ENCODE measurements around the gene NCKAP5.

The NCKAP5 gene

GRCh38 chr2:132877923-132878322, 690.3 kb downstream of the NCKAP5 start:
- TF ChIP-seq FOXP2 (optimal IDR thresholded peaks at IDR 0.05; ENCODE audit: borderline replicate concordance, extremely low read depth, extremely low read length, insufficient read depth): no peak
- TF ChIP-seq SIN3A (IDR thresholded peaks at IDR 0.05; ENCODE audit: borderline replicate concordance, insufficient read depth, low read length): no peak
- TF ChIP-seq TAF1 (IDR thresholded peaks at IDR 0.05; ENCODE audit: borderline replicate concordance, insufficient read depth, low read length): no peak
- TF ChIP-seq REST (IDR thresholded peaks at IDR 0.05; ENCODE audit: insufficient read depth in 1 of 2, low read depth in 2 of 2, low read length in 2 of 2): no peak
- no peak for TF ChIP-seq POLR2AphosphoS5 (IDR thresholded peaks at IDR 0.05; ENCODE audit: low read depth, low read length)

- TF ChIP-seq TAF1 (IDR thresholded peaks at IDR 0.05; ENCODE audit: borderline replicate concordance, insufficient read depth, low read length): no peak
- TF ChIP-seq FOXP2 (optimal IDR thresholded peaks at IDR 0.05; ENCODE audit: borderline replicate concordance, extremely low read depth, extremely low read length, insufficient read depth): no peak
- no peak for TF ChIP-seq SIN3A (IDR thresholded peaks at IDR 0.05; ENCODE audit: borderline replicate concordance, insufficient read depth, low read length)
- no peak for TF ChIP-seq POLR2AphosphoS5 (IDR thresholded peaks at IDR 0.05; ENCODE audit: low read depth, low read length)
- no peak for TF ChIP-seq REST (IDR thresholded peaks at IDR 0.05; ENCODE audit: insufficient read depth in 1 of 2, low read depth in 2 of 2, low read length in 2 of 2)
Measured at GRCh38 chr2:132876745-132877391, 691.4 kb downstream of the NCKAP5 start.

- TF ChIP-seq SIN3A (IDR thresholded peaks at IDR 0.05; ENCODE audit: borderline replicate concordance, insufficient read depth, low read length) (no peak), FOXP2 (optimal IDR thresholded peaks at IDR 0.05; ENCODE audit: borderline replicate concordance, extremely low read depth, extremely low read length, insufficient read depth) (no peak), TAF1 (IDR thresholded peaks at IDR 0.05; ENCODE audit: borderline replicate concordance, insufficient read depth, low read length) (no peak), REST (IDR thresholded peaks at IDR 0.05; ENCODE audit: insufficient read depth in 1 of 2, low read depth in 2 of 2, low read length in 2 of 2) (no peak), POLR2AphosphoS5 (IDR thresholded peaks at IDR 0.05; ENCODE audit: low read depth, low read length) (no peak)
Measured at GRCh38 chr2:132875193-132875592, 693.1 kb downstream of the NCKAP5 start.

- TF ChIP-seq TAF1 (IDR thresholded peaks at IDR 0.05; ENCODE audit: borderline replicate concordance, insufficient read depth, low read length) (no peak), POLR2AphosphoS5 (IDR thresholded peaks at IDR 0.05; ENCODE audit: low read depth, low read length) (no peak), REST (IDR thresholded peaks at IDR 0.05; ENCODE audit: insufficient read depth in 1 of 2, low read depth in 2 of 2, low read length in 2 of 2) (no peak), SIN3A (IDR thresholded peaks at IDR 0.05; ENCODE audit: borderline replicate concordance, insufficient read depth, low read length) (no peak), FOXP2 (optimal IDR thresholded peaks at IDR 0.05; ENCODE audit: borderline replicate concordance, extremely low read depth, extremely low read length, insufficient read depth) (no peak)
Measured at GRCh38 chr2:132873738-132874137, 694.5 kb downstream of the NCKAP5 start.

Data from PFSK-1 (cell line).